IgD-negative memory B cell (primary cell): ENCODE measurements around the gene PLAU. TPM values are rescaled to one million over a fixed set of nuclear protein-coding genes. Genes with fewer than 3 reads are reported as not detected.
"Not testable (repeated sequence)": the region's sequence is repeated elsewhere in the genome, so short reads cannot be mapped to it uniquely, and the experiment has no call there.

ENCODE experiments used
- H3K27ac Mint-ChIP-seq, 3 donors: one replicate each; pipeline ENCODE4 v1.8.0; 2020 to 2022; ENCODE audit warnings: mild to moderate bottlenecking in 3 of 3, mixed read lengths in 3 of 3, moderate library complexity in 1 of 3
- H3K27me3 Mint-ChIP-seq: one replicate; pipeline ENCODE4 v1.8.0; 2021; ENCODE audit warnings: mixed read lengths
- H3K36me3 Mint-ChIP-seq: one replicate; pipeline ENCODE4 v1.8.0; 2020; ENCODE audit warnings: mild to moderate bottlenecking, mixed read lengths
- H3K4me1 Mint-ChIP-seq, 3 donors: one replicate each; pipeline ENCODE4 v1.8.0; 2020 to 2022; ENCODE audit warnings: mixed read lengths in 3 of 3, mild to moderate bottlenecking in 1 of 3
- H3K4me3 Mint-ChIP-seq, 4 donors: one replicate each; pipeline ENCODE4 v1.8.0; 2020 to 2022; ENCODE audit warnings: mild to moderate bottlenecking in 4 of 4, mixed read lengths in 4 of 4, moderate library complexity in 3 of 4
- H3K9me3 Mint-ChIP-seq, 3 donors: one replicate each; pipeline ENCODE4 v1.8.0; 2020 to 2021; ENCODE audit warnings: mixed read lengths in 3 of 3, mild to moderate bottlenecking in 1 of 3
- polyA plus RNA-seq: library from polyadenylated mRNA; unstranded; fragments of 300-500 nt; fragmentation: Illumina TruSeq; gene quantifications from one replicate; pipeline ENCODE4 v1.2.3, GENCODE V29; 2021

Gene PLAU
- polyA plus RNA-seq, 1 donor from 2014 or later: not detected

- no peaks in the 10 kb centered on the region for H3K27me3 Mint-ChIP-seq
- peaks cover 5 to 13% (median 9%) of the 10 kb centered on the region in 3 donors for H3K4me1 Mint-ChIP-seq
- H3K36me3 Mint-ChIP-seq: no peaks in the 10 kb centered on the region
- peak overlapping the region in 2 of 3 donors; percentile 48 for H3K27ac Mint-ChIP-seq
- no peaks in the 10 kb centered on the region for H3K9me3 Mint-ChIP-seq
- no peak overlapping the region for H3K4me3 Mint-ChIP-seq
Observed at GRCh38 chr10:73886661-73887293, 24.2 kb upstream of the PLAU start.

- peaks cover 5 to 13% (median 9%) of the 10 kb centered on the region in 3 donors for H3K4me1 Mint-ChIP-seq
- H3K4me3 Mint-ChIP-seq: no peak overlapping the region
Observed at GRCh38 chr10:73887294-73888039, 23.5 kb upstream of the PLAU start.

DNA sequence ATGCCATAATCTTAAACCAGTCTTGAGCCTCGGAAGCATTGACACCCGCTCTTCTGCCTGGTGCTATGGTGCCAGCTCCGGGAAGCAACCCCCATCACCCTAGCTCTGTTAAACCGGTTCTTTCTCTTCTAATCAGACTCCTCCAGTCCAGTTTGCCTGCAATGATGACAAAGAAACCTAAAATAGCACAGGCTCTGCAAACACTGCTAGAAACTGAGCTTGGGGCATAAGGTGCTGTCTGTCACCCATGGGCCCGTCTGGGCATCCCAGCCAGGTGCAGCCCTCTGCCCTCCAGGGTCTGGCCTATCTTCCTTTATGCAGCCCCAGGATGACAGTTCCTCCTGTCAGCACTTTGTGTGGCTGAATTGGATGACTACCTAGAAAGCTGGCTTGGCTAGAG lies 22.4 kb upstream of the PLAU start:
- no peaks in the 10 kb centered on the region for H3K36me3 Mint-ChIP-seq
- H3K4me3 Mint-ChIP-seq: no peak overlapping the region
- peak overlapping the region in 2 of 3 donors; percentile 30 to 83 for H3K27ac Mint-ChIP-seq

More at GRCh38 chr10:73887294-73888039, 23.5 kb upstream of the PLAU start:
- H3K36me3 Mint-ChIP-seq: no peaks in the 10 kb centered on the region
- H3K27ac Mint-ChIP-seq: peak overlapping the region in 1 of 3 donors; percentile 30
- H3K27me3 Mint-ChIP-seq: no peaks in the 10 kb centered on the region
- H3K9me3 Mint-ChIP-seq: no peaks in the 10 kb centered on the region

GRCh38 chr10:73889014-73889413 lies 21.9 kb upstream of the PLAU start:
- Mint-ChIP-seq H3K27ac (peak overlapping the region in 2 of 3 donors; percentile 30 to 47), H3K4me1 (peaks cover 5 to 13% (median 9%) of the 10 kb centered on the region in 3 donors), H3K9me3 (no peaks in the 10 kb centered on the region), H3K27me3 (no peaks in the 10 kb centered on the region), H3K4me3 (no peak overlapping the region), H3K36me3 (no peaks in the 10 kb centered on the region)

More for the DNA sequence above, 22.4 kb upstream of the PLAU start:
- Mint-ChIP-seq H3K4me1 (peaks cover 5 to 13% (median 9%) of the 10 kb centered on the region in 3 donors), H3K27me3 (no peaks in the 10 kb centered on the region), H3K9me3 (no peaks in the 10 kb centered on the region)

- not testable (repeated sequence) for H3K4me3 Mint-ChIP-seq, H3K9me3 Mint-ChIP-seq, H3K36me3 Mint-ChIP-seq, H3K27me3 Mint-ChIP-seq
- peaks cover 5 to 13% (median 9%) of the 10 kb centered on the region in 3 donors for H3K4me1 Mint-ChIP-seq
- peak overlapping the region in 1 of 3 donors; percentile 47 for H3K27ac Mint-ChIP-seq
Observed at GRCh38 chr10:73889416-73889815, 21.5 kb upstream of the PLAU start.

GRCh38 chr10:73890261-73890660 lies 20.7 kb upstream of the PLAU start:
- Mint-ChIP-seq H3K27ac (no peak overlapping the region), H3K4me3 (no peak overlapping the region), H3K9me3 (no peaks in the 10 kb centered on the region), H3K27me3 (no peaks in the 10 kb centered on the region), H3K4me1 (peaks cover 5 to 13% (median 9%) of the 10 kb centered on the region in 3 donors), H3K36me3 (no peaks in the 10 kb centered on the region)

GRCh38 chr10:73890830-73891229 lies 20.1 kb upstream of the PLAU start:
- not testable (repeated sequence) for H3K27me3 Mint-ChIP-seq, H3K36me3 Mint-ChIP-seq, H3K27ac Mint-ChIP-seq, H3K4me3 Mint-ChIP-seq, H3K9me3 Mint-ChIP-seq
- H3K4me1 Mint-ChIP-seq: peaks cover 5 to 12% (median 9%) of the 10 kb centered on the region in 3 donors

DNA sequence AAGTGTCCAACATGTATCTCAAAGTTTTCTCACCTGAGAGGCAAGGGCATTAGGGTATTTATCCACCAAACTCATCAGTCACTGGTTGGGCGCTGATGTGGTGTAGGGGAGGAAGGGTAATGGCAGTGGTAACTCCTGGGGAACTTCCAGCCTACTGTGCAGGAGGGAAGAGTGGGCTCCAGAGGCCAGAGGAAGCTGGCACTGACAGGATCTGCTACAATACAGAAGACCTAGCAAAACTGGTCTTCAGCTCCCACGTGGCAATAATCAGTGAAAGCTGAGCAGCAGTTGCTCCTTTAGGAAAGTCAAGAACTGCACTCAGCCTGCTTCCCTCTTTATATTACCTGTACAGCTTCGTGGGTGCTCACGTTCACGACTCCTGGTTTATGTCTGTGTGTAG lies 19.4 kb upstream of the PLAU start:
- Mint-ChIP-seq H3K27ac (no peak overlapping the region), H3K4me1 (peaks cover 3 to 7% (median 5%) of the 10 kb centered on the region in 3 donors), H3K27me3 (no peaks in the 10 kb centered on the region), H3K4me3 (no peak overlapping the region), H3K36me3 (no peaks in the 10 kb centered on the region), H3K9me3 (no peaks in the 10 kb centered on the region)

- H3K27me3 Mint-ChIP-seq: no peaks in the 10 kb centered on the region
- H3K9me3 Mint-ChIP-seq: no peaks in the 10 kb centered on the region
- peak overlapping the region in 1 of 3 donors; percentile 57 for H3K27ac Mint-ChIP-seq
- no peaks in the 10 kb centered on the region for H3K36me3 Mint-ChIP-seq
- H3K4me1 Mint-ChIP-seq: peaks cover 3 to 7% (median 5%) of the 10 kb centered on the region in 3 donors
- H3K4me3 Mint-ChIP-seq: no peak overlapping the region
Observed at GRCh38 chr10:73892310-73893030, 18.5 kb upstream of the PLAU start.

DNA sequence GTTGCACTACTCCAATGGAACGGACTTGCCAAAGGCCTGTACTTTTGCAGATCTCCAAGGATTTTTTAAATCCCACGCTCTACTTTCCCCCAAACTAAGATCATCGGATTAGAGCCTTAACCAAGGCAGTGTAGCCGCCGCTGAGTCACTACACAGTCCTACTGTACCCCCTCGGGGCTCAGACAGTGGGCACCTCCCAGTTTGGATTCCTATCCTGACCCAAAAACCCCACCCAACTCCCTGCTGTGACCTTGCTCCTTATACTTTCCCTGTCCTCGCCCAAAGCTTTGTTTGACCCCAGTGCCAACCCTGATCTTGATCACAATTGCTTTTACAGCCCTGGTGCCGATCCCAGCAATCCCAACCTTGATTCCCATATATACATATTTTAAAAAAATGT lies 17.5 kb upstream of the PLAU start:
- H3K9me3 Mint-ChIP-seq: no peaks in the 10 kb centered on the region
- H3K4me3 Mint-ChIP-seq: no peak overlapping the region
- H3K27ac Mint-ChIP-seq: no peak overlapping the region
- H3K4me1 Mint-ChIP-seq: peaks cover 2 to 5% (median 3%) of the 10 kb centered on the region in 3 donors
- H3K27me3 Mint-ChIP-seq: no peaks in the 10 kb centered on the region
- H3K36me3 Mint-ChIP-seq: no peaks in the 10 kb centered on the region

DNA sequence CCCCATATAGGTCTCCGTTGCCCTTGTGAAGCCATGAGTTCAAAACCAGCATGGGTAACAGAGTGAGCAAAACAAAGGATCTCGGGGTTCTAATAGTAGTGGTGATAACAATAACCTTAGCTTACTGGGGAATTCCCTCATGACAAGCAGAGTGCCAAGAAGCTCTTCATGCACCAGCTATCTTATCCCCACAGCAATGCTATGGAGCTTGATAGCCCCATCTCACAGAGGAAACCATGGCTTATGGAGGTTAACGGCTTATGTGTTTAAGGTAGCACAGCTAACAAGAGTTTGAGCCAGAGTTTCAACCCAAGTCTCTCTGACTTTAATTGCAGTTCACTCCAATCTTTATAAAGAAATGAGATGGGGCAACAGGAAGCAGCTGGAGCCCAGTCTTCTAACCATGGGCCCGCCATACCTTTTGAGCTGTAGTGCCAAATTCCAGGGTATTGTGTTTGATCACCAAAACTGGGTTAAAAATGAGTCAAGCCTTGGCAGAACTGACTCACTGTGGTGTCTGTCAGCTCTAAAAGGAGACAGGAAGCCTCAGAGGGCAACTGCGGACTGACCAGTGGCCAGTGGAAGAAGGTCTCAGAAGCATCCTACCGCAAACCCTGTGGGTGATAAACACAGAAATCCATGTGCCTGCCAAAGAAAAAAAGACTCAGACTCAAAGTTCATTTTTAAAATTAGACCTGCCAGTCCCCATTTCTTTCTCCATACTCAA lies 16.5 kb upstream of the PLAU start:
- Mint-ChIP-seq H3K36me3 (no peaks in the 10 kb centered on the region), H3K27me3 (no peaks in the 10 kb centered on the region), H3K4me3 (no peak overlapping the region), H3K27ac (no peak overlapping the region), H3K4me1 (peaks cover 0 to 2% (median 0%) of the 10 kb centered on the region in 3 donors), H3K9me3 (no peaks in the 10 kb centered on the region)

- H3K4me3 Mint-ChIP-seq, H3K4me1 Mint-ChIP-seq, H3K9me3 Mint-ChIP-seq, H3K27me3 Mint-ChIP-seq, H3K36me3 Mint-ChIP-seq: not testable (repeated sequence)
- peak overlapping the region in 1 of 3 donors; percentile 50 for H3K27ac Mint-ChIP-seq
Observed at GRCh38 chr10:73895381-73895780, 15.6 kb upstream of the PLAU start.

DNA sequence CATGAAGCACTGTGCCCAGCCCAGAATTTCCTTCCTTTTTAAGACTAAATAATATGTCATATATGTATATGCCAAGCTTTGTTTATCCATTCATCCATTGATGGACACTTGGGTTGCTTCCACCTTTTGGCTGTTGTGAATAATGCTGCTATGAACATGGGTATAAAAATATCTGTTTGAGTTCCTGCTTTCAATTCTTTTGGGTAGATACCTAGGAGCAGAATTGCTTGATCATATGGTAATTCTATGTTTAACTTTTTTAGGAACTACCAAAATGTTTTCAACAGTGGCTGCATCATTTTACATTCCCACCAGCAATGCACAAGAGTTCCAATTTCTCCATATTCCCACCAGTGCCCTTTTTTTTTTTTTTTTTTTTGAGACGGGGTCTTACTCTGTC lies 13.2 kb upstream of the PLAU start:
- Mint-ChIP-seq H3K36me3 (no peaks in the 10 kb centered on the region), H3K4me1 (peaks cover 0 to 5% (median 4%) of the 10 kb centered on the region in 3 donors), H3K27me3 (peaks cover 3% of the 10 kb centered on the region), H3K4me3 (peak overlapping the region in 1 of 4 donors; percentile 8), H3K27ac (no peak overlapping the region), H3K9me3 (no peaks in the 10 kb centered on the region)

DNA sequence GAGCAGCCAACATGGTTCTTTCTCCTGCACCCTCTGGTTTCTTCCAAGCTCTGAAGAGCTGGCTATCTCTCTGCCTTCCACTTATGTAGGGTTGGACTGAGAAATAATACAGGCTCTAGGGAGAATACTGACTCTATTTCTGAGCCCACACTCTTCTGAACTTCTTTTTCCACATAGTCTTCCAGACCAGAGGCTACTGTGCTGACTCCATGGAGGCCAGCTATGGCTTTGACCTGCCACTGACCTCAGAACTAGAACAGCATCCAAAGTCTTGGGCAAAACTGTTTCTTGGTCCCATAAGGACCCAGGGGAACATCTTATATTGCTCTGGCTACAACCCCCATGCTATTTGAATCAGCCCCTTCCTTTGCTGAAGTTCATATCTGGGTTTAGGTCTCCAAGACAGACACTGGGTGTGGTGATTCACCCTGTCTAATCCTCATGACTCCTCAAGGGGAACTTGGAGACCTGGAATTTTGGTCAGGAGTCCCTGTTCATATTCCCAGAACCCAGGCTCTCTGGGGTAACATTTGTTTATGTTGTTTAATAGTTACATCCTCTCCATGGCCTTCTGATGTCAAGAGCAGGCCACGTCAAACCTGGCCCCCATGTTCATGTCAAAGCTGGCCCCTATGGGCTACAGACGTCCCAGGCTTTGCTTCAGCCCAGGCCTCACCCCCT lies 12.1 kb upstream of the PLAU start:
- H3K36me3 Mint-ChIP-seq: no peaks in the 10 kb centered on the region
- H3K27me3 Mint-ChIP-seq: peaks cover 3% of the 10 kb centered on the region
- H3K4me3 Mint-ChIP-seq: no peak overlapping the region
- H3K9me3 Mint-ChIP-seq: no peaks in the 10 kb centered on the region
- peaks cover 0 to 5% (median 4%) of the 10 kb centered on the region in 3 donors for H3K4me1 Mint-ChIP-seq
- no peak overlapping the region for H3K27ac Mint-ChIP-seq
